22Rv1 (cell line): ENCODE measurements around the gene DYRK4.

ENCODE experiments used
- H3K27ac ChIP-seq: fragments of 450-650 bp; 2 replicates; pipeline ENCODE4 v1.5.1; 2017
- CTCF ChIP-seq: fragments of 450-650 bp; IDR thresholded peaks from 2 replicates; pipeline ENCODE4 v1.5.1; 2017; ENCODE audit warnings: mild to moderate bottlenecking
- ZFX ChIP-seq: fragments of 450-650 bp; IDR thresholded peaks from 2 replicates; pipeline ENCODE4 v1.6.1; 2017; ENCODE audit warnings: antibody characterized with exemption, borderline replicate concordance

The DYRK4 gene

GRCh38 chr12:4591180-4591687 is 29.2 kb downstream of the DYRK4 start:
- TF ChIP-seq ZFX (no peak), CTCF (no peak)
- no peak overlapping the region for H3K27ac ChIP-seq

GRCh38 chr12:4595881-4596280 is 33.9 kb downstream of the DYRK4 start:
- no peak for TF ChIP-seq ZFX
- TF ChIP-seq CTCF = no peak
- no peak overlapping the region for H3K27ac ChIP-seq

GRCh38 chr12:4603421-4603820 is 41.4 kb downstream of the DYRK4 start:
- no peak overlapping the region for H3K27ac ChIP-seq
- no peak for TF ChIP-seq ZFX
- TF ChIP-seq CTCF = no peak

- H3K27ac ChIP-seq = no peak overlapping the region
- no peak for TF ChIP-seq CTCF
- TF ChIP-seq ZFX = no peak
Measured at GRCh38 chr12:4603946-4604345, 41.9 kb downstream of the DYRK4 start.

GRCh38 chr12:4604684-4605193 is 42.7 kb downstream of the DYRK4 start:
- H3K27ac ChIP-seq = peak overlapping the region; percentile 23; the same call in 1 of the 2 replicates
- peak; percentile 99 for TF ChIP-seq CTCF
- no peak for TF ChIP-seq ZFX

GRCh38 chr12:4607056-4607455 is 45.0 kb downstream of the DYRK4 start:
- TF ChIP-seq ZFX = no peak
- no peak for TF ChIP-seq CTCF

GRCh38 chr12:4609071-4609470 is 47.1 kb downstream of the DYRK4 start:
- TF ChIP-seq ZFX (no peak), CTCF (no peak)

More at GRCh38 chr12:4607056-4607455, 45.0 kb downstream of the DYRK4 start:
- no peak overlapping the region for H3K27ac ChIP-seq

More at GRCh38 chr12:4609071-4609470, 47.1 kb downstream of the DYRK4 start:
- no peak overlapping the region for H3K27ac ChIP-seq
